GM21619 (cell line): ENCODE results near the gene LTC4S.
A peak's percentile ranks its signal among the peaks of the same experiment; 100 is the strongest.
"Not testable (repeated sequence)": the region's sequence is repeated elsewhere in the genome, so short reads cannot be mapped to it uniquely, and the experiment has no call there.

Experiments
- ATAC-seq: cut with Tn5 transposase; IDR thresholded peaks from one replicate; pipeline ENCODE4 v1.9.1; 2021; ENCODE audit not compliant: unreplicated experiment

LTC4S gene

DNA sequence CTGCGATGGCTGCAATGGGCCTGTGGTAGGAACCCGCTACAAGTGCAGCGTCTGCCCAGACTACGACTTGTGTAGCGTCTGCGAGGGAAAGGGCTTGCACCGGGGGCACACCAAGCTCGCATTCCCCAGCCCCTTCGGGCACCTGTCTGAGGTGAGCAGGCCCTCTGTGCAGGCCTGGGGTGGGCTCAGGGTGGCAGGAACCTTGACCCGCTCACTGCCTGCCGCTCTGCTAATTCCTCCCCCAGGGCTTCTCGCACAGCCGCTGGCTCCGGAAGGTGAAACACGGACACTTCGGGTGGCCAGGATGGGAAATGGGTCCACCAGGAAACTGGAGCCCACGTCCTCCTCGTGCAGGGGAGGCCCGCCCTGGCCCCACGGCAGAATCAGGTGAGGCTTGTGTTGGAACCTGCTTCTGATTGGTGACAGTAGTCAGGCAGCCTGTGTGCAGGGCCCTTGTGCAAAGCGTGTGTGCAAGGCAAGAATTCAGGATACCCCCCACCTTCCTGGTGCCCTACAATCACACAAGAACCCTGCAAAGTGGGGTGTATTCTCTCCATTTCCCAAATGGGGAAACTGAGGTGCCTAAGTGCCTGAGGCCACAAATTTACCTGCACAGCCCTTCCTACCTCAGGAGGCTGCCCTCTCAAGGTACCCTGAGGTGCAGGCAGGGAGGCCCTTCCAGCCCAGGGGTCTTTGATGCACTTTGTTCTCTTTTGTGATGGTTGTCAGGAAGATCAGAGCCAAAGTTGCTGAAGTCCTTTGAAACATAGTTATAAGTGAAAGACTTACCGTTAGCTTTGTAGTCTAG is 30.4 kb downstream of the LTC4S start:
- ATAC-seq: no peak

DNA sequence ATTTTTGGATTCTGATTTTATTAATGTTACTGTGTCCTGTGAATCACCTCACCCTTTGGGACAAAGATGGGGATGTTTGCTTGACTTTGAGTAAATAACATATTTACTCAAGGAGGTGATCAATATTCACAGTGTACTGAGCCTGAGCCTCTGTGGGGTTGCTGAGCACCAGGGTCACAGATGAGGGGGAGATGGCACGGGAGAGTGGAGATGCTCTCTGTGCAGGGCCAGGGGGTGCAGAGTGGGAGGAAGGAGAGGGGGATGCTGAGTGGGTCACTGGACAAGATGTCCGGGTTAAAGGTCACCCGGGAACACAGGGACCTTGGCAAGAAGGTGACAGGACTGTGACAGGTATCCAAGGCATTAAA is 30.9 kb downstream of the LTC4S start:
- ATAC-seq: no peak

DNA sequence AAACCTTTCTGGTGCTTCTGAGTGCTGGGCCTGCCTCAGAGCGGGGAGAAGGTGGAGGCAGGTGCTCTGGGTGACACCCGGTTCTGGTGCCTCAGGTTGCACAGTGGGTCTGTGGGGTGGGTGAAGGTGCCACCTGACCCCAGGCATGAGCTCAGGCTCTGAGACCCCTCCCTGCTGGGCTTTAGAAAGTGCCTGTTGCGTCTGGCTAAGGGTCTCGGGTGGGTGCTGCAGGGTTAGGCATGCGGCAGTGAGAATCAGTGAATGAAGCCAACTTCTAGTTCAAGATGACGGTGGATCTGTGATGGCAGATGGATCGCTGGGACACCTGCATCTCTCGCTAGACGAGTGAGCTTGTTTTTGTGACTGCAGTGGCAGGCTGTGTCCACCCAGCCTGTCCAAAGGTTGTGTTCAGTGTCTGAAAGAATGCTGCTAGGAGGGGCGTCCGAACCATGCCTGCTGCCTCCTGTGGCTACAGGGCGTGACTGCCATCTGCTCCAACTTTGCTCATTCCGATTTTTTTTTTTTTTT is 31.9 kb downstream of the LTC4S start:
- no peak for ATAC-seq

DNA sequence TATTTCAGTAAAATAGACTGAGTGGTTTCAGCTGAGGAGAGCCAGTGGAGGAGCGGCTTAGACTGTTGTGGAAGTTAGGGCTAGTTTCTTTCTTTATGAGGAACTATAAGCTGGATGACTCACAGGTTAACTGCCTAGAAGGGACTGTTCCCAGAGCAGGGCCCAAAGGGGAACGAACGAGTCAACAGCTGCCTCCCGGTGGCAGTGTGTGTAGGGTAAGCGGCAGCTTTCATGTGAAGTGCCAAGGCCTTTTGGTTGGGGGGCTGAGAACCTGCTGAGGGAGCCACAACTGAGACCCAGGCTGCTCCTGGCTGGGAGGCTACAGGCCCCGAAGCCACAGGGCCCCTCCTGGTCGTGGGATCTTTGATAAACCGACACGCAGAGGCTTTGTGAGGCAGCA is 33.9 kb downstream of the LTC4S start:
- no peak for ATAC-seq

DNA sequence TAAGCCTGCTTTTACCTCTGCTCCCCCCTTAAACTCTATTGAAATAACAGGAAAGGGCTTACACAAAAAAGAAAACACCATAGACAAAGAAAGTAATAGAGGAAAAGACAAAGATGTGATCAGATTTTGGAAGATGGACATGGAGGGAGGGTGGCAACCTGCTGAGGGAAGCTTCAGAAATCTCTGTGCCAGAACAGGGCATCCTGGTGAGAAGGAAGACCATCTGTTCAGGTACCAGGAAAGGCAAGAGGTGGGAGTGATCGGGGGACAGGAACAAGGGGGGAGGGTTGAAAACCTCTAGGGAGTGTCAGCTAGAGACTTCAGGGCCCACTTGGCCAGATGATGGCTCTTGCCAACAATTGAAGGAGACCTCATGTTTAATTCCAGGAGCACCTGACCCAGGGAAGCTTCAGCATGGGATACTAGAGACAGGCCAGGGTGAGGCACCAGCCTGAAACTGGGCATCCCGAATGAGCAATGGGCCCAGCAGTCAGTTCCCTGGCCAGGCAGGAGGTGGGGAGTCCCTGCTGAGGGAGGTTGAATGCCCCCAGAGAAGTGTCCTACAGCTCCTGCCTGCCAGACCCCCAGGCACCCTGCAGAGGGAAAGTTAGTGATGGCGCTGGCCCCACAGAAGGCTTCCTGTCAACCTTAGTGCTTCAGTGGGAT is 35.1 kb downstream of the LTC4S start:
- ATAC-seq: no peak

DNA sequence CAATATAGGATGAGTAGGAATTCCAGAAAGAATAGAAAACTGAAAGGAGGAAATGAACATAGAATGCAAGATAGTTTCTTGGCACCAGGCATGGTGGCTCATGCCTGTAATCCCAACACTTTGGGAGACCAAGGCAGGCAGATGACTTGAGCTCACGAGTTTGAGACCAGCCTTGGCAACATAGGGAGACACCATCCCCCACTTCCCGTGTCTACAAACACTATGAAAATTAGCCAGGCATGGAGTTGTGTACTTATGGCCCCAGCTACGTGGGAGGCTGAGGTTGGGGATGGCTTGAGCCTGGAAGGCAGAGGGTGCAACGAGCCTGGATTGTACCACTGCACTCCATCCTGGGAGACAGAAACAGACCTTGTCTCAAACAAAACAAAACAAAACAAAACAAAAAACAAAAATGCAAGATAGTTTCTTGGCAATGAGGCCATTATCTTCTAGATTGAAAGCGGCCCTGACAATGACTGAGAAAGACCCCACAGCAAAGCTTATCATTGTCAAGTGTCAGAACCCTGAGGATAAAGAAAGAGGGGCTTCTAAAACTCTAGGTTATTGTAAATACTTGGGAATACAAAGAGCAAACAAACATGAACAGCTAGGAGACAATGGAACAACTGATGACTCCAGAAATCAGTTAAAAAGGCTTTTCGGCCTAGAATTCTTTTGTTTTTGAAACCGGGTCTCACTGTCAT is 36.1 kb downstream of the LTC4S start:
- ATAC-seq: no peak

DNA sequence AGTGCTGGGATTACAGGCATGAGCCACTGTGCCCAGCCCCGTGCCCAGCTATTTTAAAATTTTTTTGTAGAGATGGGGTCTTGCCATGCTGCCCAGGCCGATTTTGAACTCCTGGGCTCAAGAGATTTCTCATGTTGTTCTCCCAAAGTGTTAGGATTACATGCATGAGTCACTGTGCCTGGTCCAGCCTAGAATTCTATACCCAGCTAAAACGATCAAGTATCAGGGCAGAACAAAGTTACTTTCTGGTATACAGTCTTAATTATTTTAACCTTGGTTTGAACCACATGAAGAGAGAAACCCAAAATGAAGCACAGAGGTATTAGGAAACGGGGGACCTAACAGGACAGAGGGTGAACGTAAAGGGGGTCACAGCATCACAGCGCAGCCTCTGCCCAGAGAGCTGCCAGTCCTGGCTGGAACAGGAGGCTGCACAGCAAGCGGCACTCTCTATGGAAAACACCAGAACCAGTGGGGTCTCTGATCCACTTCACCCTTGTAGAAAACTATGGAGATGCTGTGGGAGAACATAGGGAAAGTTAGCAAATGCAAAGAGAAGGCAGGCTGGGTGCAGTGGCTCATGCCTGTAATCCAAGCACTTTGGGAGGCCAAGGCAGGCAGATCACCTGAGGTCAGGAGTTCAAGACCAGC is 37.2 kb downstream of the LTC4S start:
- ATAC-seq: no peak

DNA sequence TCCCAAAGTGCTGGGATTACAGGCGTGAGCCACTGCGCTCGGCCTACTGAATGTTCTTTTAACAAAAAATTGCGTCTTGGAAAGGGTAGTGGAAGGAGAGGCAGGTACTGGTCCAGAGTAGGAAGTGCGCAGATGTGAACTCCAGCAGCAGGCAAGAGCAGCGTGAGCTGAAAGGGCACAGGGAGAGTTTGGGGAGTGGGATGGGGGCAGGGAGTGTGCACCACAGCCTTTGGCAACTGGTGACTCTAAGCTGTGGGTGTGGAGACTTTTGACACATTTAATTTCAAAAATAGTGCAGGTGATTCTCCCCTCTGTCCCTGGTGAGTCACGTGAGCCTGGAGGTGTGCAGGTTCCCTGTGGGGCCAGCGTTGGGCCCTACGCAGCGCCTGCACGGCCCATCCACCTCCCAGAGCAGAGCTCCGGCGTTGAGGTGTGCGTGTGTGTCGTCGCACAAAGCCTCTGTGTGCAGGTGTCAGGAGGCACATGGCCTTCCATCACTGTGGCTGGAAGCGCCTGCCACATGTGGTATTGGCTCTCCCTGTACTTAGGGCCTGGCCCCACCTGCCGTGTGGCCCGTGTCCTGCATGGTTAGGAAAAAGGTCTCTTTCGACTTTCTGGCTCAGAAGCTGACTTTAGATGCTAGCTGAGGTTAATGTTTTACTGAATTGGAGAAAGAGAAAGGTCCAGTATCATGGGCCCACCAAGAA is 38.4 kb downstream of the LTC4S start:
- no peak for ATAC-seq

DNA sequence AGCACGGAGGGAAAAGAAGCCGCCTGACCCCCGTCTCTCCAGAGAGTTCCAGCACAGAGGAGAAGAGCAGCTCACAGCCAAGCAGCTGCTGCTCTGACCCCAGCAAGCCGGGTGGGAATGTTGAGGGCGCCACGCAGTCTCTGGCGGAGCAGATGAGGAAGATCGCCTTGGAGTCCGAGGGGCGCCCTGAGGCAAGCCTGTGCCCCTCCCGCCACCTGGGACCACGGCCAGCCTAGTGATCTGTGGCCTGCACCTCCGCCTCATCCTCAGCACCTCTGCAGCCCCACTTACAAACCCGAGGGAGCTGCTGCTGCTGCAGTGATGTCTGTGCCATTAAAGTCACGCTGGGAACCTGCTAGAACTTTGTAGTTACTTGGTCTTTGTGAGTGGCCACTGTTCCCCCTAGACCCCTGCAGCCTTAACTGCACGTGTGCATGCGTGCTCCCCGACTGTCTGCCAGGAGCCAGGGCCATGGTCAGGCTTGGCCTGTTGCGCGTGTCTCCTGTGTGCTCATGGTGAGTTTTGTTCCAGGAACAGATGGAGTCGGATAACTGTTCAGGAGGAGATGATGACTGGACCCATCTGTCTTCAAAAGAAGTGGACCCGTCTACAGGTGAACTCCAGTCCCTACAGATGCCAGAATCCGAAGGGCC is 39.4 kb downstream of the LTC4S start:
- ATAC-seq: no peak

DNA sequence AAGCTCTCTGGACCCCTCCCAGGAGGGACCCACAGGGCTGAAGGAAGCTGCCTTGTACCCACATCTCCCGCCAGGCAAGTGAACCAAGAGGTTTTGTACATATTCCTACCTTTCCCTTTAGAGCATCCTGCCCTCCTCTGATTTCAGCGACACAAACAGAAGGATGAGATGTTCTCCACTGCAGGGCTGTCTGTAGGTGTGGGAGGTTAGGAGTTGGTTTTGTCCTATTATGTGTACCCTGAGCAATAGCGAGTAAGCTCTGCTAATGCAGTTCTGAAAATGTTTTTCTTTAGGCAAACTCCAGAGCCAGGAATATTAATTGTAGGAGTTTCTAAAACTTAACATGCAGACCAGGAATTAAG is 39.9 kb downstream of the LTC4S start:
- ATAC-seq: no peak

DNA sequence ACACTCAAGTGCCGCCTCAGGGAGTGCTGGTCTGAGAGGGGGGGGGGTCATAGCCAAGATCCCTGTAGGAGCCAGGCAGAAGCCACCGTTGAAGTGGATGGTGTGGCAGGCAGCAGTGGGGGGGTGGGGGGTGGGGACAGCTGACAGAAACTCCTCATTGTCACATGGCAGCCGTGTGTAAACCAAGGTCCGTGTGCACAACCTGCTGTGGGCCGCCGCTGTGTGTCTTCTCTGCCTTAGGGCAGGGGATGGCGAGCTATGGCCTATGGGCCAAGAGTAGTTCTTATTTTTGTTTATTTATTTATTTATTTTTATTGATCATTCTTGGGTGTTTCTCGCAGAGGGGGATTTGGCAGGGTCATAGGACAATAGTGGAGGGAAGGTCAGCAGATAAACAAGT is 40.3 kb downstream of the LTC4S start:
- ATAC-seq: no peak

DNA sequence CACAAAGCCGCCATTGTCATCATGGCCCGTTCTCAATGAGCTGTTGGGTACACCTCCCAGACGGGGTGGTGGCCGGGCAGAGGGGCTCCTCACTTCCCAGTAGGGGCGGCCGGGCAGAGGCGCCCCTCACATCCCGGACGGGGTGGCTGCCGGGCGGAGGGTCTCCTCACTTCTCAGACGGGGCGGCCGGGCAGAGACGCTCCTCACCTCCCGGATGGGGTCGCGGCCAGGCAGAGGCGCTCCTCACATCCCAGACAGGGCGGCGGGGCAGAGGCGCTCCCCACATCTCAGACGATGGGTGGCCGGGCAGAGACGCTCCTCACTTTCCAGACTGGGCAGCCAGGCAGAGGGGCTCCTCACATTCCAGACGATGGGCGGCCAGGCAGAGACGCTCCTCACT is 41.1 kb downstream of the LTC4S start:
- not testable (repeated sequence) for ATAC-seq

DNA sequence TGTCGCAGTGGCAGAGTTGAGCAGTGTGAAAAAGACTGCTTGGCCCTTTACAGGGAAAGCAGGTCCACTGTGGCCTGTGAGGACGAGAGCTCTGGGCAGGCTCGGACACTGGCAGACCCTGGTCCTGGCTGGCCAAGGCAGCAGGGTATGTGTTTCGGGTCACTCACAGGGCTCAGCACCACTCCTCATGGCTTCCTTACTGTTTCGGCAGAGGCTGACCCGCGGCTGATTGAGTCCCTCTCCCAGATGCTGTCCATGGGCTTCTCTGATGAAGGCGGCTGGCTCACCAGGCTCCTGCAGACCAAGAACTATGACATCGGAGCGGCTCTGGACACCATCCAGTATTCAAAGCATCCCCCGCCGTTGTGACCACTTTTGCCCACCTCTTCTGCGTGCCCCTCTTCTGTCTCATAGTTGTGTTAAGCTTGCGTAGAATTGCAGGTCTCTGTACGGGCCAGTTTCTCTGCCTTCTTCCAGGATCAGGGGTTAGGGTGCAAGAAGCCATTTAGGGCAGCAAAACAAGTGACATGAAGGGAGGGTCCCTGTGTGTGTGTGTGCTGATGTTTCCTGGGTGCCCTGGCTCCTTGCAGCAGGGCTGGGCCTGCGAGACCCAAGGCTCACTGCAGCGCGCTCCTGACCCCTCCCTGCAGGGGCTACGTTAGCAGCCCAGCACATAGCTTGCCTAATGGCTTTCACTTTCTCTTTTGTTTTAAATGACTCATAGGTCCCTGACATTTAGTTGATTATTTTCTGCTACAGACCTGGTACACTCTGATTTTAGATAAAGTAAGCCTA is 42.6 kb downstream of the LTC4S start:
- peak; percentile 52 for ATAC-seq

DNA sequence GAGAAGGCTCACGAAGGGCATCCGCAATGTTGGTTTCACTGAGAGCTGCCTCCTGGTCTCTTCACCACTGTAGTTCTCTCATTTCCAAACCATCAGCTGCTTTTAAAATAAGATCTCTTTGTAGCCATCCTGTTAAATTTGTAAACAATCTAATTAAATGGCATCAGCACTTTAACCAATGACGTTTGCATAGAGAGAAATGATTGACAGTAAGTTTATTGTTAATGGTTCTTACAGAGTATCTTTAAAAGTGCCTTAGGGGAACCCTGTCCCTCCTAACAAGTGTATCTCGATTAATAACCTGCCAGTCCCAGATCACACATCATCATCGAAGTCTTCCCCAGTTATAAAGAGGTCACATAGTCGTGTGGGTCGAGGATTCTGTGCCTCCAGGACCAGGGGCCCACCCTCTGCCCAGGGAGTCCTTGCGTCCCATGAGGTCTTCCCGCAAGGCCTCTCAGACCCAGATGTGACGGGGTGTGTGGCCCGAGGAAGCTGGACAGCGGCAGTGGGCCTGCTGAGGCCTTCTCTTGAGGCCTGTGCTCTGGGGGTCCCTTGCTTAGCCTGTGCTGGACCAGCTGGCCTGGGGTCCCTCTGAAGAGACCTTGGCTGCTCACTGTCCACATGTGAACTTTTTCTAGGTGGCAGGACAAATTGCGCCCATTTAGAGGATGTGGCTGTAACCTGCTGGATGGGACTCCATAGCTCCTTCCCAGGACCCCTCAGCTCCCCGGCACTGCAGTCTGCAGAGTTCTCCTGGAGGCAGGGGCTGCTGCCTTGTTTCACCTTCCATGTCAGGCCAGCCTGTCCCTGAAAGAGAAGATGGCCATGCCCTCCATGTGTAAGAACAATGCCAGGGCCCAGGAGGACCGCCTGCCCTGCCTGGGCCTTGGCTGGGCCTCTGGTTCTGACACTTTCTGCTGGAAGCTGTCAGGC is 43.6 kb downstream of the LTC4S start:
- no peak for ATAC-seq

DNA sequence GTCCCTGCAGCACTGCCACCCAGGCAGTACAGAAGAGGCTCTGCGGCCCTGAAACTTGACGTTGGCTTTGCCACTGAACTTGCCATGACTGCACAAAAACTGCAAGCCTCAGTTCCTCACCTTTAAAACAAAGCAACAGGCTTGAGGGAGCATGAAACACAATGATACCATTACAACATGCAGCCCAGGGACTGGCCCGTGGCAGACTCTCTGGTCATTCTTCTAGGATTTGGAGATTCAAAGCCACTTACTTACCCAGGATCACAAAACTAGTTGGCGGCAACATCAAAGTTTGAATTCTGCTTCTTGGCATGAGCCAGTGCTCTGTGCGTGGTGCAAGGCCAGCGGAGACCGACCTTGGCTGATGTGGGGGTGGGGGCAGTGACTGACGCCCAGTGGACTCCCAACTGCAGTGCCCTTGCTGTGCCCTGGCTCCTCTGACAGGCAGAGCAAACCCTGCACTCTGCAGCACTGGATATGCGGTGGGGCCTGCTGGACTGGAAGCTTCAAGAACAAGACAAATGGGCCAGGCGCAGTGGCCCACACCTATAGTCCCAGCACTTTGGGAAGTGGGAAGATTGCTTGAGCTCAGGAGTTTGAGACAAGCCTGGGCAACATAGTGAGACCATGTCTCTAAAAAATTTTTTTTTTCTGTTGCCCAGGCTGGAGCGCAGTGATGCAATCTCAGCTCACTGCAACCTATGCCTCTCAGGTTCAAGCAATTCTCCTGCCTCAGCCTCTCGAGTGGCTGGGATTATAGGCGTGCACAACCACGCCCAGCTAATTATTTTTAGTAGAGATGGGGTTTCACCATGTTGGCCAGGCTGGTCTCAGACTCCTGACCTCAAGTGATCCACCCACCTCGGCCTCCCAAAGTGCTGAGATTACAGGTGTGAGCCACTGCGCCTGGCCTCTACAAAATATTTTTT is 45.8 kb downstream of the LTC4S start:
- no peak for ATAC-seq

DNA sequence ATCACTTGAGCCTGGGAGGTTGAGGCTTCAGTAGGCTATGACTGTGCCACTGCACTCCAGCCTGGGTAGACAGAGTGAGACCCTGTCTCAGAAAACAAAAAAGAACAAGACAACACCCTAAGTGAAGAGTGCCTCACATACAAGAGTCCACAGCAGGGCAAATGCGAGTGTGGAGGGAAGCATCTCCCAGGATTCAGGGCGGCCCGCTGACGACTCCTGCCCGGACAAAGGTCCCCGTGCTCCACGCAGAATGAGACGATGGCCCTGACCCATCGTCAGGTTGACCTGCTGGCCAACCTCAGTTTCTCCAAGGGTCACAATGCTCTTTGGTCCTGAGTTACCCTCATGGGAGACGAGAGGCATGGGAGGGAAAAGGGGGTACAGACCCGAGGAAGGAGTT is 46.5 kb downstream of the LTC4S start:
- no peak for ATAC-seq

DNA sequence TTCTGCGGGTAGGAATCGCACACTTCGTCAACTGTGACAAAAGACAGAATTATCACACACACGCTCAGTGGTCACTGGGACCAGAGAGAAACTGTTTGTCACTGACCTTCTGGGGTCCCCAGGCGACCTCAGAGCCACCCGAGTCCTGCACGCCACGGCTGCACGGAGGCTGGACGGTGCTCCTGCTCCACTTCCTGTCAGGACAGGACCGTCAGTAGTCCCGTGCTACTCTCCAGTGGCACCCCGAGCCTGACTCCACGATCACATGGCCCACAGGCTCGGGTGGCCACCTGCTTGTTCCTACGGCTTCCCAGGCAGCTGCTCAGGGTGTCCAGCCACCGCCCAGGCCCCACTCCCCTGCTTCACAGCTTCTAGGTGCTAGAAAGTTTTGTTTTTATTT is 47.0 kb downstream of the LTC4S start:
- no peak for ATAC-seq
